Measurements from ENCODE around the gene CRYBB2.

- TF ChIP-seq CTCF (IDR thresholded peaks at IDR 0.05) (no peak), EZH2 (IDR thresholded peaks at IDR 0.05) (no peak), EZH2phosphoT487 (IDR thresholded peaks at IDR 0.05) (no peak)
These were observed 32.0 kb upstream of the CRYBB2 start for GRCh38 chr22:25187469-25187868.
